H1 (cell line): Measurements from ENCODE around the gene DES. TPM values are rescaled to one million over a fixed set of nuclear protein-coding genes. Genes with fewer than 3 reads are reported as not detected.

ENCODE experiments used
- GABPA ChIP-seq: IDR thresholded peaks from 2 replicates; pipeline ENCODE4 v1.6.1; 2011; ENCODE audit warnings: mild to moderate bottlenecking, low read length, moderate library complexity, borderline replicate concordance; ENCODE audit not compliant: insufficient read depth
- RAD21 ChIP-seq, 2 experiments: IDR thresholded peaks in 1 of 2; conservative IDR thresholded peaks in 1 of 2; 2 replicates each; pipeline ENCODE4 v1.6.1; 2011; ENCODE audit warnings: low read depth in 2 of 2, low read length in 2 of 2, improper control_type of control experiment in 1 of 2, inconsistent platforms in 1 of 2, mild to moderate bottlenecking in 1 of 2, moderate library complexity in 1 of 2
- SIRT6 ChIP-seq: IDR thresholded peaks from one replicate; pipeline ENCODE4 v1.7.1; 2012; ENCODE audit warnings: low read length, inconsistent platforms
- SRF ChIP-seq: IDR thresholded peaks from 2 replicates; pipeline ENCODE4 v1.6.1; 2011; ENCODE audit warnings: mild to moderate bottlenecking, low read depth, low read length, moderate library complexity
- SUZ12 ChIP-seq: fragments of 200-600 bp; sonication (generic); IDR thresholded peaks from 2 replicates; pipeline ENCODE4 v1.6.1; 2012; ENCODE audit warnings: mild to moderate bottlenecking, inconsistent platforms, low read length, moderate library complexity, mixed read lengths
- TAF7 ChIP-seq: optimal IDR thresholded peaks from 2 replicates; pipeline ENCODE3; 2011; ENCODE audit warnings: low read depth, mild to moderate bottlenecking, inconsistent platforms, low read length, moderate library complexity, borderline replicate concordance
- polyA plus RNA-seq, 7 experiments: library from polyadenylated mRNA; depleted of rRNA in 3 of 7; stranded (reverse) in 5 of 7; unstranded in 2 of 7; fragments of >200 nt in 5 of 7; fragments of 200-250 nt in 2 of 7; gene quantifications; 1 replicate in 5 of 7; 2 replicates in 1 of 7; 4 replicates in 1 of 7; pipeline versions ENCODE4 v1.2.1 to v1.2.3, GENCODE V29; 2011 to 2013; ENCODE audit warnings: missing spikeins in 2 of 7, mixed read lengths in 2 of 7
- total RNA-seq: library from RNA; stranded (reverse); fragmentation: NEBNext Ultra II Directional; extraction: Animal tissue kit (Norgen Biotek cat#: 25700); gene quantifications from 2 replicates; pipeline ENCODE4 v1.2.1, GENCODE V29; 2021
- TF ChIP-seq, protein P1 (sequence below), 3 experiments: IDR thresholded peaks; 1 replicate in 2 of 3; 2 replicates in 1 of 3; pipeline versions ENCODE4 v1.5.1 to v1.6.1; 2011; ENCODE audit warnings: low read length in 3 of 3, mild to moderate bottlenecking in 3 of 3, inconsistent platforms in 2 of 3, low read depth in 1 of 3, moderate library complexity in 1 of 3; ENCODE audit not compliant: insufficient read depth in 1 of 3; ENCODE audit errors: control extremely low read depth in 1 of 3

Gene DES
- total and polyA plus RNA-seq, 2 of the 8 experiments (the other 6 are each of a cell fraction or from before 2014, with no cell fraction given): 1.8 to 4.3 TPM

DNA sequence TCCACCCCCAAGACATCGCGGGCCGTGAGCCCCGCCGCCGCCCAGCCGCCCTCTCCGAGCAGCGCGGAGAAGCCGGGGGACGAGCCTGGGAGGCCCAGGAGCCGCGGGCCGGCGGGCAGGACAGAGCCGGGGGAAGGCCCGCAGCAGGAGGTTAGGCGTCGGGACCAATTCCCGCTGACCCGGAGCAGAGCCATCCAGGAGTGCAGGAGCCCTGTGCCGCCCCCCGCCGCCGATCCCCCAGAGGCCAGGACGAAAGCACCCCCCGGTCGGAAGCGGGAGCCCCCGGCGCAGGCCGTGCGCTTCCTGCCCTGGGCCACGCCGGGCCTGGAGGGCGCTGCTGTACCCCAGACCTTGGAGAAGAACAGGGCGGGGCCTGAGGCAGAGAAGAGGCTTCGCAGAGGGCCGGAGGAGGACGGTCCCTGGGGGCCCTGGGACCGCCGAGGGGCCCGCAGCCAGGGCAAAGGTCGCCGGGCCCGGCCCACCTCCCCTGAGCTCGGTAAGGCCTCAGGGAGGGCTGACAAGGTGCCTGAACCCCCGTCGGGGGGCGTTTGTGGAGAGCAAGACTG lies 30.7 kb downstream of the DES start (continued):
- TF ChIP-seq, protein P1, sequence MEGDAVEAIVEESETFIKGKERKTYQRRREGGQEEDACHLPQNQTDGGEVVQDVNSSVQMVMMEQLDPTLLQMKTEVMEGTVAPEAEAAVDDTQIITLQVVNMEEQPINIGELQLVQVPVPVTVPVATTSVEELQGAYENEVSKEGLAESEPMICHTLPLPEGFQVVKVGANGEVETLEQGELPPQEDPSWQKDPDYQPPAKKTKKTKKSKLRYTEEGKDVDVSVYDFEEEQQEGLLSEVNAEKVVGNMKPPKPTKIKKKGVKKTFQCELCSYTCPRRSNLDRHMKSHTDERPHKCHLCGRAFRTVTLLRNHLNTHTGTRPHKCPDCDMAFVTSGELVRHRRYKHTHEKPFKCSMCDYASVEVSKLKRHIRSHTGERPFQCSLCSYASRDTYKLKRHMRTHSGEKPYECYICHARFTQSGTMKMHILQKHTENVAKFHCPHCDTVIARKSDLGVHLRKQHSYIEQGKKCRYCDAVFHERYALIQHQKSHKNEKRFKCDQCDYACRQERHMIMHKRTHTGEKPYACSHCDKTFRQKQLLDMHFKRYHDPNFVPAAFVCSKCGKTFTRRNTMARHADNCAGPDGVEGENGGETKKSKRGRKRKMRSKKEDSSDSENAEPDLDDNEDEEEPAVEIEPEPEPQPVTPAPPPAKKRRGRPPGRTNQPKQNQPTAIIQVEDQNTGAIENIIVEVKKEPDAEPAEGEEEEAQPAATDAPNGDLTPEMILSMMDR (IDR thresholded peaks at IDR 0.05; ENCODE audit: control extremely low read depth in 1 of 3, insufficient read depth in 1 of 3, low read depth in 1 of 3, low read length in 3 of 3): peak in 2 of 3 experiments; percentile 50 to 51; a peak in 3 of 4 replicates
- TF ChIP-seq SUZ12 (peak; percentile 36), SRF (no peak), GABPA (peak; percentile 53; the same call in 1 of the 2 replicates), TAF7 (peak; percentile 22), RAD21 (IDR thresholded peaks at IDR 0.05 in 1 of 2, conservative IDR thresholded peaks at IDR 0.05 in 1 of 2; ENCODE audit: low read depth in 2 of 2, low read length in 2 of 2) (peak; percentile 20 to 33), SIRT6 (no peak)
